GM19467 (cell line): ENCODE data around the gene SERPINA9.

Source experiments
- ATAC-seq: cut with Tn5 transposase; IDR thresholded peaks from one replicate; pipeline ENCODE4 v1.9.1; 2021; ENCODE audit warnings: mild to moderate bottlenecking, moderate library complexity; ENCODE audit not compliant: unreplicated experiment

The SERPINA9 gene

GRCh38 chr14:94464290-94464689 is 11.7 kb downstream of the SERPINA9 start:
- no peak for ATAC-seq

- ATAC-seq: no peak
These were observed 13.0 kb downstream of the SERPINA9 start for GRCh38 chr14:94462763-94463572.

DNA sequence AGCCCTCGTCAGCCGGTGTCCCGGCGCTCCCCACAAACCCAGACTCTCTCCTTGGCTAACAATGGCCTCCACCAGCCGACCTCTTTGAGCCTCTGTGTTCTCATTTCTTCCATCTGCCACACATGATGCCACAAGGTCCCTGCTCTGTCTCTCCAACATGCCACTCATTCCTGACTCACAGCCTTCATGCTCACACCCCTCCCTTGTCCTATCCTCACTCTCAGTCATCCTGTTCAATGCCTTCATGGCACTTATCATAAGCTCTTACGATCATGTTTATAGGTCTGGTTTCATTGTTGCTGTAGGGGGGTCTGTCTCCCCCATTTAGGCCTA is 13.8 kb downstream of the SERPINA9 start:
- no peak for ATAC-seq

GRCh38 chr14:94461526-94462218 is 14.3 kb downstream of the SERPINA9 start:
- ATAC-seq: no peak

DNA sequence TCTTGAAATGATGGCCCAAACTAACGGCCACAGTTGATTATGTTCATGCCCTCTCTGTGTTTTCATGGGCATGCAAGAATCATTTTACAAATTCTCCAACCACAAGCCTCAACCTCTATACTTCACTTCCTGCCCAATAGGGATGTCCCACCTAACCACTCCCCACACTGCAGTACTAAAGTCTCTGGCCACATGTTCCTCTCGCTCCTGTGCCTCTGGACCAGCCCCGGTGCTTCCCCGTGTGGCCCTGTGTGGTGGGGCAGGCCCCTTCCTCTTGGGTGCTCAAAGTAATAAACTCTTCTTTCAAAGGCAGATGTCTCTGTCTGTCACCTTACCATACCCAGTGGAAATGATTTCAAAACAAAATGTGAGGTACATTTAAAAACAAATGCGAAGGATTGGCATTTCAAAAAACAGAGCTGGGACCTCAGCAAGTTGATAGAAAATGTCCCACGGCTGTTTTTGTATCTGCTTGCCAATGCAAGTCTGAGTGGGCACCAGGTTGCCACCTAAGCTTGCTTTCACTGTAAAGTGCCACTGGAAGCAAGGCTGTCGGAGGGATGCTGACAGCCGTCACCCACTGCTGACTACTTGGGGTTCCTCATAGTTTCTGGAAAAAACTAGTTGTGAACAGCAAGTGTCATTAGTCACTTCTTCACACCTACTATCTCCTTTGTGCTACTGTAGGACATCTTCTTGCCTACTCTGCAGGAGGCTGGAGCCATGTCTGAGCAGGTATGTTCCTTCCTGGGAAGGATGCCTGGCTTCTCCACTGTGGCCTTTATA is 15.2 kb downstream of the SERPINA9 start:
- no peak for ATAC-seq

DNA sequence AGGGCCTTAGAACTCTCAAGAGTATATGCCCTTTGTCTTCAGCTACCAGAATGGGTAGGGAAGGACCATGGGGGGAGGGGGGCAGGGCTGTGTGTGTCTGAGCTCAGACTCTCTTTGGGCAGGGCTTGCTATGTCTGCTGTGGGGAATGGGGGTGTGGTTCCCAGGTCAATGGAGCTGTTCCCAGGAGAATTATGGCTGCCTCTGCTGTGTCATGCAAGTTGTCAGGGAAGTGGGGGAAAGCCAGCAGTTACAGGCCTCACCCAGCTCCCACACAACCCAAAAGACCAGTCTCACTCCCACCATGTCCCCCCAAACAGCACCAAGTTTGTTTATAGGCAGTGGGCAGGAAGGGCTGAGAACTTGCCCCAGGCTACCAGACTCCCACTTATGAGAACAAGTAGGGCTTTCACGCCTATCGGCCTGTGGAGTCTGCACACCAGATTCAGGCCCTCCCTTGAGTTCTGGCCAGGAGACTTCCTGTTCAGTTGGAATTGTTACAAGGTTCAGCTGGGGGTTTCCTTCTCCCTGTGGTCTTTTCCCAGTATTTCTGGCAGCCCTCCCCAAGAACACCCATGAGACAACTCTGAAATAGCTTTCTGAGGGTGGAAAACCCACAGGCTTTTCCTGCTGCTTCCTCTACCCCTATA is 17.3 kb downstream of the SERPINA9 start:
- no peak for ATAC-seq

DNA sequence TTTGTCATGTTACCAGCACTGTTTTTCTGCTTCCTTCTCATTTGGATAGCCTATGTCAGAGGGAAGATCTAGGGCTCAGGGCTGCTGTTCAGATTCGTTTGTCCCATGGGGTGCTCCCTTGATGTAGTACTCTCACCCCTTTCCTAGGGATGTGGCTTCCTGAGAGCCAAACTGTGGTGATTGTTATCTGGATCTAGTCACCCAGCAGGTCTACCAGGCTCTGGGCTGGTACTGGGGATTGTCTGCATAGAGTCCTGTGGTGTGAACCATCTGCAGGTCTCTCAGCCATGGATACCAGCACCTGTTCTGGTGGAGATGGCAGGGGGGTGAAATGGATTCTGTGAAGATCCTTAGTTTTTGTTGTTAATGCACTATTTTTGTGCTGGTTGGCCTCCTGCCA is 17.9 kb downstream of the SERPINA9 start:
- ATAC-seq: no peak

- no peak for ATAC-seq
These were observed 20.1 kb downstream of the SERPINA9 start for GRCh38 chr14:94455928-94456327.

DNA sequence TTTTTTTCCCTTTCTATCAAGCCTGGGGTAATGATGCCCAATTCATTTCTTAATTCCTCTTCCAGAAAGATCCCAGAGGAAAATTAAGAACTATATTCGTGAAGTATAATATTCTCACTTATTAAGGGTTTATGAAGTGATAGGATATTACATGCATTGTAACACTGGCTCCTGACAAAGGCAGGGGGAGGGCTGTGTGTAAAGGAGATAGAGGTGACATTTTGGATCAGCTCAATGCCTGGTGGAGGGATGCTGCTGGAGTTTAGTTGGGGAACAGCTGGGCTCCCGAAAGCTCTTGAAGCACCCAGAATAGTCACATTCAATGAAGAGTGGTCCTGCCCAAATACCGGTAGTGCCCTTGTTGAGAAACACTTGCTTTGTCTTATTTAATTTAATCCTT is 24.2 kb downstream of the SERPINA9 start:
- ATAC-seq: no peak

GRCh38 chr14:94451091-94451771 is 24.8 kb downstream of the SERPINA9 start:
- ATAC-seq: no peak

DNA sequence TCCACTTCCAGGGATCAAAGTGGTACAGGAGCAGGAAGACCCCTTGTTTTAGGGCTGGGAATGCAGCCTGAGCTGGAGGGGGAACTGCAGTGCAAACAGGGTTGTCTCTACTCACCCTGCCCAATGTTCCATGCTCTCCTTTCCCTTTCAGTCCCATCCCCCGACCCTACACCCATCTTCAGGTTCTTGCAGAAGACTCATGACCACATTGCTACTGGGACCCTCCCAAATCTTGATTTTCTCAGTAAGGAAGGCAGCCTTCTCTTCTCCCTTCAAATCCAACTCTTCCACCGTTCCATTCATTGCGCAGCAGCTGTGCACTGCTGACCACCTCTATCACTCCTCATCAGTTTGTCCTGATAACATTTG is 25.3 kb downstream of the SERPINA9 start:
- no peak for ATAC-seq

DNA sequence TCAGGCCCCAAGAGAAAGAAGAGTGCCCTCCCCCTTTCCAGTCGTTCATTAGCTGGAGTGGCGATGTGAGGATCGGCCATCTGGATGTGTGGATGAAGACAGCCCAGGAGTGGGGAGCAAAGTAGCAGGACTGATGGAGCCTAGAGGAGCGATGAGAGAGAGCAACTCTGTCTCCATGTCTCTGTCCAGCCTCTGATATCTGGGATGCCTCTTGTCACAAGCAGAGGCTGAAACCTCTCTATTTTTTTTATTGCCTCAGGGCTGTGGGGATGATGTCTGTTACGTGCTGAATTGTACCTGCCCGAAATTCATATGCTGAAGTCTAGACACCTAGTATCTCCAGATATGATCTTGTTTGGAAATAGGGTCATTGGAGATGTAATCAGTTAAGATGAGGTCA is 26.1 kb downstream of the SERPINA9 start:
- ATAC-seq: no peak

GRCh38 chr14:94448071-94448808 is 27.8 kb downstream of the SERPINA9 start:
- ATAC-seq: no peak

- ATAC-seq: no peak
These were observed 28.8 kb downstream of the SERPINA9 start for GRCh38 chr14:94447206-94447605.

- ATAC-seq: no peak
These were observed 29.9 kb downstream of the SERPINA9 start for GRCh38 chr14:94446126-94446525.

DNA sequence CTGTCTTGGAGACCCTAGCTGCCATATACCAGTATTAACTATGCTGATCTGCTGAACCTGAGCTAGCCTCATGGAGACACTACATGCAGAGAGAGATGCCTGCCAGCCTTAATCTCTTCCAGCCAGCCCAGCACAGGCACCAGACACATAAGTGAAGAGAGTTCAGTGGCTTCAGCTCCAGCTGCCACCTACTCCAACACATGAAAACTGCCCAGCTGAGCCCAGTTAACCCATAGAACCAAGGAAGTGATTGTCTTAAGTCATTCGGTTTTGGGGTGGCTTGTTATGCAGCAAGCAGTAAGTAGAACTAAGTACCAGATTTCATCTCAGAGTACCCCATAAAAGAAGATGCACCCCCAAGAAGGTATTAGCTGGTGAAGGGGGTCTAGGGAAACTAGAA is 31.0 kb downstream of the SERPINA9 start:
- no peak for ATAC-seq

- no peak for ATAC-seq
These were observed 34.3 kb downstream of the SERPINA9 start for GRCh38 chr14:94441531-94442205.

DNA sequence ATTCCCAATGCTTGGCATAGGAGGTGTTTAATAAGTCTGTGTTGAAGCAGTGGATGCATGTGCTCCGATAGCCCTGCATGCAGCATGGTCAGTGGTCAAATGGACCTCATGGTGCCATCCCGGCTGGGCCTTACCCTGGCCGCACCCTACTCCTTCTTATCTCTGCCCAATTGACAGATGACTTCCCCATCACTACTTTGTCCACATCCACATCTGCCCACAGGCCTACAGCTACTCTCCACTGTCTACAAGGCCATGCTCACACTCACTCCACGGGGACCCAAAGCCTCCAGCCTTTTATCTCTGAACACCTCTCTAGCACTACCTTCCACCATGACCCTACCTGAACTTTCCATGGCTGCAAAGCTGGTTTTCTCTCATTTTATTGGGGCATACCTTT is 34.9 kb downstream of the SERPINA9 start:
- ATAC-seq: no peak

GRCh38 chr14:94439453-94440057 is 36.4 kb downstream of the SERPINA9 start:
- ATAC-seq: no peak
